GM12878 (cell line): ENCODE data around the gene TRIB2. TPM values are rescaled to one million over a fixed set of nuclear protein-coding genes. Genes with fewer than 3 reads are reported as not detected.

Experiments
- ATAC-seq: fragments of 200-7000 bp; cut with Tn5 transposase; 3 replicates; pipeline ENCODE4 v1.9.1; 2020; ENCODE audit warnings: mild to moderate bottlenecking, moderate library complexity
- BruUV-seq: library from RNA; stranded (reverse); fragments of 400-500 nt; replicated peaks from 2 replicates; lab custom pipeline; 2021; lab: Mats Ljungman, UMichigan
- CTCF ChIA-PET: fragments of 300-600 bp; sonication (Branson Sonifier 250); formaldehyde crosslinking; extraction: SDS; loops from one replicate; lab custom pipeline; 2021; ENCODE audit warnings: inconsistent platforms; lab: Yijun Ruan, JAX
- POLR2A ChIA-PET: fragments of 350-600 bp; formaldehyde crosslinking; extraction: SDS; loops from one replicate; lab custom pipeline; 2021; ENCODE audit warnings: inconsistent platforms; lab: Charles Lee
- RAD21 ChIA-PET: fragments of 300-600 bp; sonication (Branson Sonifier 250); formaldehyde crosslinking; loops from one replicate; lab custom pipeline; 2023; ENCODE audit warnings: antibody characterized with exemption; ENCODE audit not compliant: unreplicated experiment; lab: Charles Lee
- SMC1A ChIA-PET: fragments of 300-600 bp; sonication (Branson Sonifier 250); formaldehyde crosslinking; loops from one replicate; lab custom pipeline; 2023; ENCODE audit not compliant: unreplicated experiment, uncharacterized antibody; lab: Charles Lee
- DNase-seq: peaks from one replicate; pipeline ENCODE4 v3.0.0-alpha.2; 2011; ENCODE audit warnings: low read depth, low spot score
- FAIRE-seq: peaks from 3 replicates; lab custom pipeline; 2011; peaks lifted over from hg19 to GRCh38; lab: Jason Lieb, UNC
- H2AFZ ChIP-seq: 2 replicates; pipeline ENCODE4 v1.6.0; 2011; ENCODE audit warnings: low read depth, low read length, control low read depth; ENCODE audit not compliant: control insufficient read depth
- H3K27ac ChIP-seq: 2 replicates; pipeline ENCODE4 v1.5.1; 2011; ENCODE audit warnings: control low read depth; ENCODE audit not compliant: control insufficient read depth, insufficient read depth
- H3K27me3 ChIP-seq, 2 experiments: replicated peaks in 1 of 2; 2 replicates each; pipeline versions ENCODE4 v1.6.0 to v1.6.1; 2011; ENCODE audit warnings: low read length in 1 of 2; ENCODE audit not compliant: control insufficient read depth in 2 of 2, insufficient read depth in 2 of 2
- H3K36me3 ChIP-seq, 2 experiments: 2 replicates each; pipeline ENCODE4 v1.5.1; 2011; ENCODE audit warnings: low read length in 1 of 2; ENCODE audit not compliant: control insufficient read depth in 2 of 2, insufficient read depth in 2 of 2
- H3K4me1 ChIP-seq: 2 replicates; pipeline ENCODE4 v1.6.1; 2011; ENCODE audit warnings: mild to moderate bottlenecking, low read length, moderate library complexity, mixed read lengths; ENCODE audit not compliant: control insufficient read depth, insufficient read depth
- H3K4me2 ChIP-seq: 2 replicates; pipeline ENCODE4 v1.6.0; 2011; ENCODE audit warnings: control low read depth; ENCODE audit not compliant: control insufficient read depth, insufficient read depth
- H3K4me3 ChIP-seq: fragments of 200-600 bp; sonication (generic); 2 replicates; pipeline ENCODE4 v1.5.1; 2016
- H3K79me2 ChIP-seq: 2 replicates; pipeline ENCODE4 v1.6.0; 2011; ENCODE audit warnings: low read length; ENCODE audit not compliant: control insufficient read depth, insufficient read depth
- H3K9ac ChIP-seq: 2 replicates; pipeline ENCODE4 v1.8.0; 2011; ENCODE audit warnings: low read length, control low read depth, mixed read lengths; ENCODE audit not compliant: control insufficient read depth, insufficient read depth
- H3K9me3 ChIP-seq: replicated peaks from 3 replicates; pipeline ENCODE4 v1.5.1; 2011; ENCODE audit warnings: mild to moderate bottlenecking, low read length; ENCODE audit not compliant: control insufficient read depth, insufficient read depth
- H4K20me1 ChIP-seq: 2 replicates; pipeline ENCODE4 v1.6.0; 2011; ENCODE audit not compliant: control insufficient read depth, insufficient read depth
- BCL11A ChIP-seq: IDR thresholded peaks from 2 replicates; pipeline ENCODE4 v1.6.1; 2011; ENCODE audit warnings: low read depth, low read length
- EP300 ChIP-seq, 2 experiments: fragments of 150-350 bp in 1 of 2; IDR thresholded peaks; 2 replicates each; pipeline ENCODE4 v1.6.1; 2011 to 2012; ENCODE audit warnings: low read depth in 2 of 2, low read length in 2 of 2, borderline replicate concordance in 1 of 2, improper control_type of control experiment in 1 of 2, inconsistent platforms in 1 of 2; ENCODE audit not compliant: control insufficient read depth in 1 of 2
- HDAC2 ChIP-seq: fragments of 200-600 bp; sonication (generic); IDR thresholded peaks from 2 replicates; pipeline ENCODE4 v1.6.1; 2017
- KDM1A ChIP-seq: fragments of 200-600 bp; sonication (generic); IDR thresholded peaks from 2 replicates; pipeline ENCODE4 v1.6.1; 2016; ENCODE audit warnings: borderline replicate concordance
- MXI1 ChIP-seq: fragments of 150-350 bp; IDR thresholded peaks from 2 replicates; pipeline ENCODE4 v1.6.1; 2011; ENCODE audit warnings: low read depth, mild to moderate bottlenecking, inconsistent platforms, low read length, improper control_type of control experiment
- POLR2A ChIP-seq: IDR thresholded peaks from 2 replicates; pipeline ENCODE4 v1.6.1; 2011; ENCODE audit warnings: low read depth, mild to moderate bottlenecking, low read length
- POU2F2 ChIP-seq: IDR thresholded peaks from 3 replicates; pipeline ENCODE4 v1.6.1; 2011; ENCODE audit warnings: low read depth, mild to moderate bottlenecking, low read length, borderline replicate concordance
- RB1 ChIP-seq: fragments of 450-650 bp; formaldehyde crosslinking; IDR thresholded peaks from 2 replicates; pipeline ENCODE4 v1.6.1; 2017; ENCODE audit warnings: mild to moderate bottlenecking, borderline replicate concordance
- SUZ12 ChIP-seq: fragments of 200-600 bp; sonication (generic); IDR thresholded peaks from one replicate; pipeline ENCODE4 v1.6.1; 2018; ENCODE audit warnings: antibody characterized with exemption, mild to moderate bottlenecking; ENCODE audit not compliant: unreplicated experiment
- ZNF274 ChIP-seq: IDR thresholded peaks from one replicate; pipeline ENCODE4 v1.8.0; 2011; ENCODE audit not compliant: insufficient read length, insufficient read depth
- ZNF384 ChIP-seq: IDR thresholded peaks from 2 replicates; pipeline ENCODE4 v1.6.1; 2012; ENCODE audit warnings: low read depth, mild to moderate bottlenecking, low read length, improper control_type of control experiment, borderline replicate concordance
- WGBS: methylation state at CpG from one replicate; pipeline ENCODE4 v1.1.6; 2016; ENCODE audit warnings: low lambda C conversion rate; ENCODE audit not compliant: insufficient replicate concordance, insufficient coverage; ENCODE audit errors: missing lambda C conversion rate; 5-methylcytosine and 5-hydroxymethylcytosine counted together
- in situ Hi-C: fragments of 300-500 bp; cut with MboI; formaldehyde crosslinking; loops from 9 replicates; pipeline ENCODE4 v1.14.3; 2018; ENCODE audit warnings: mixed read lengths
- intact Hi-C: fragments of 100-400 bp; cut with micrococcal nuclease; formaldehyde crosslinking; loops from one replicate; pipeline ENCODE4 v1.14.2; 2022; ENCODE audit not compliant: unreplicated experiment
- polyA plus RNA-seq, 11 experiments: library from polyadenylated mRNA; depleted of rRNA in 4 of 11; unstranded in 6 of 11; stranded (reverse) in 5 of 11; fragments of >200 nt; fragmentation: Nextera tagmentation in 4 of 11; fragmentation: Illumina TruSeq in 1 of 11; extraction: Ambion mirVana in 4 of 11; extraction: Trizol in 1 of 11; gene quantifications; 1 replicate in 1 of 11; 2 replicates in 10 of 11; pipeline versions ENCODE4 v1.2.1 to v1.2.3, GENCODE V29; 2011 to 2016; ENCODE audit warnings: inconsistent platforms in 2 of 11, missing spikeins in 2 of 11, low read depth in 1 of 11
- total RNA-seq, 4 experiments: library from RNA; depleted of rRNA in 3 of 4; stranded (reverse); fragments of >200 nt in 3 of 4; fragmentation: Illumina TruSeq in 1 of 4; extraction: Trizol in 1 of 4; gene quantifications; 2 replicates each; pipeline versions ENCODE4 v1.2.1 to v1.2.3, GENCODE V29; 2013 to 2021
- TF ChIP-seq, protein P1 (sequence below): IDR thresholded peaks from 2 replicates; pipeline ENCODE4 v1.6.1; 2012; ENCODE audit warnings: low read depth, low read length, improper control_type of control experiment
- TF ChIP-seq, protein P2 (sequence below): fragments of 450-650 bp; formaldehyde crosslinking; IDR thresholded peaks from 2 replicates; pipeline ENCODE4 v1.5.0; 2022; ENCODE audit warnings: mild to moderate bottlenecking, missing genetic modification characterization

Gene TRIB2
- total and polyA plus RNA-seq, 10 of the 15 experiments (the other 5 are each of a cell fraction or from before 2014, with no cell fraction given): 1.6 to 9.2 (median 5.2) TPM

DNA sequence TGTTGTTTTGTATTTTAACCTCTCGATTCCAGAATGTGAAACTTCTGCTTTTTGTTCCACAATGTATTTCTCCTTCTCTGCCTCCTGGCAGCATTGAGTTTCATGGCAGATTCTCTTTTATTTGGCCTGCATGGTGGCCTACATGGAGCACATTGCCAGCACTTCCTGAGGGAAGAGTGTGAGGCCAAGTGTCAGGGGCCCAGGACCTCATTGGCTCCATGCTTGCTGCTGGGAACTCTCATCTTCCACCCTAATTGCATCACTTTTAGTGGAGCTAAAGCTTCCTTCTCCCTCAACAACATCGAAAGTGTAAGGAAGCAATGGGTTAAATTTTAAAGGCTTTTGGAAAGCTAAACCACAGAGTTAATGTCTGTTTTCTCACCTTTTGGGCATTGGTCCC, 9.5 kb downstream of the TRIB2 start:
- BruUV-seq: no TSS peak
- Histone ChIP-seq H3K36me3 (peaks cover 0 to 1% of the 10 kb centered on the region in 2 experiments; a peak in 1 of 4 replicates), H3K9ac (no peak overlapping the region)
- ATAC-seq: no peak
- TF ChIP-seq BCL11A (no peak), HDAC2 (no peak), KDM1A (no peak), SUZ12 (no peak), POU2F2 (no peak), ZNF384 (no peak), MXI1 (no peak), ZNF274 (no peak), EP300 (IDR thresholded peaks at IDR 0.05; ENCODE audit: borderline replicate concordance in 1 of 2, control insufficient read depth in 1 of 2, low read depth in 2 of 2, low read length in 2 of 2) (no peak), RB1 (no peak), POLR2A (no peak)
- TF ChIP-seq, protein P1, sequence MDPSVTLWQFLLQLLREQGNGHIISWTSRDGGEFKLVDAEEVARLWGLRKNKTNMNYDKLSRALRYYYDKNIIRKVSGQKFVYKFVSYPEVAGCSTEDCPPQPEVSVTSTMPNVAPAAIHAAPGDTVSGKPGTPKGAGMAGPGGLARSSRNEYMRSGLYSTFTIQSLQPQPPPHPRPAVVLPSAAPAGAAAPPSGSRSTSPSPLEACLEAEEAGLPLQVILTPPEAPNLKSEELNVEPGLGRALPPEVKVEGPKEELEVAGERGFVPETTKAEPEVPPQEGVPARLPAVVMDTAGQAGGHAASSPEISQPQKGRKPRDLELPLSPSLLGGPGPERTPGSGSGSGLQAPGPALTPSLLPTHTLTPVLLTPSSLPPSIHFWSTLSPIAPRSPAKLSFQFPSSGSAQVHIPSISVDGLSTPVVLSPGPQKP: no peak
- TF ChIP-seq, protein P2, sequence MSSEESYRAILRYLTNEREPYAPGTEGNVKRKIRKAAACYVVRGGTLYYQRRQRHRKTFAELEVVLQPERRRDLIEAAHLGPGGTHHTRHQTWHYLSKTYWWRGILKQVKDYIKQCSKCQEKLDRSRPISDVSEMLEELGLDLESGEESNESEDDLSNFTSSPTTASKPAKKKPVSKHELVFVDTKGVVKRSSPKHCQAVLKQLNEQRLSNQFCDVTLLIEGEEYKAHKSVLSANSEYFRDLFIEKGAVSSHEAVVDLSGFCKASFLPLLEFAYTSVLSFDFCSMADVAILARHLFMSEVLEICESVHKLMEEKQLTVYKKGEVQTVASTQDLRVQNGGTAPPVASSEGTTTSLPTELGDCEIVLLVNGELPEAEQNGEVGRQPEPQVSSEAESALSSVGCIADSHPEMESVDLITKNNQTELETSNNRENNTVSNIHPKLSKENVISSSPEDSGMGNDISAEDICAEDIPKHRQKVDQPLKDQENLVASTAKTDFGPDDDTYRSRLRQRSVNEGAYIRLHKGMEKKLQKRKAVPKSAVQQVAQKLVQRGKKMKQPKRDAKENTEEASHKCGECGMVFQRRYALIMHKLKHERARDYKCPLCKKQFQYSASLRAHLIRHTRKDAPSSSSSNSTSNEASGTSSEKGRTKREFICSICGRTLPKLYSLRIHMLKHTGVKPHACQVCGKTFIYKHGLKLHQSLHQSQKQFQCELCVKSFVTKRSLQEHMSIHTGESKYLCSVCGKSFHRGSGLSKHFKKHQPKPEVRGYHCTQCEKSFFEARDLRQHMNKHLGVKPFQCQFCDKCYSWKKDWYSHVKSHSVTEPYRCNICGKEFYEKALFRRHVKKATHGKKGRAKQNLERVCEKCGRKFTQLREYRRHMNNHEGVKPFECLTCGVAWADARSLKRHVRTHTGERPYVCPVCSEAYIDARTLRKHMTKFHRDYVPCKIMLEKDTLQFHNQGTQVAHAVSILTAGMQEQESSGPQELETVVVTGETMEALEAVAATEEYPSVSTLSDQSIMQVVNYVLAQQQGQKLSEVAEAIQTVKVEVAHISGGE (CRISPR knock-in tag): no peak
- TF ChIP-seq, all 136 proteins: peak for 0
- peaks cover 14% of the 10 kb centered on the region for H3K4me1 ChIP-seq
- no peaks in the 10 kb centered on the region for H3K9me3 ChIP-seq
- ChIA-PET SMC1A (interaction anchor here (1.2 kb wide), 2 partner anchors 113 to 281 kb away, joined by 3 to 4 read pairs; no protein-coding TSS in a partner anchor), RAD21 (interaction anchor here (1.0 to 1.8 kb wide), 2 partner anchors 9 to 10 kb away, joined by 4 to 6 read pairs; partner anchors contain the start of gene TRIB2), POLR2A (interaction anchor here (0.6 kb wide), 1 partner anchor 951 kb away, joined by 4 read pairs; no protein-coding TSS in a partner anchor), CTCF (interaction anchor here (1.2 to 1.4 kb wide), 3 partner anchors 10 to 295 kb away, joined by 3 to 5 read pairs (median 5); partner anchors contain the start of gene TRIB2)
- intact Hi-C loops (loop anchor here (10.0 kb wide), 1 partner anchor 681 kb away; no protein-coding TSS in a partner anchor), in situ Hi-C loops (no loop called here)
- no peak overlapping the region for H3K4me2 ChIP-seq
- H3K79me2 ChIP-seq: no peaks in the 10 kb centered on the region
- no peak overlapping the region for H3K27ac ChIP-seq
- no peak overlapping the region for H3K4me3 ChIP-seq
- DNase-seq (no peak), FAIRE-seq (no peak)
- no peaks in the 10 kb centered on the region for H4K20me1 ChIP-seq
- H3K27me3 ChIP-seq: no peaks in the 10 kb centered on the region
- H2AFZ ChIP-seq: no peak overlapping the region
- WGBS: 89% methylated on average over 2 of the region's 2 CpGs
